Coronary artery (tissue), 2 donors: ENCODE measurements around the gene TACC3.
"Not testable (repeated sequence)": the region's sequence is repeated elsewhere in the genome, so short reads cannot be mapped to it uniquely, and the experiment has no call there.

Experiments used
- DNase-seq: peaks from one replicate; pipeline ENCODE4 v3.0.0-alpha.2; 2017; ENCODE audit warnings: low spot score
- H3K27ac ChIP-seq, 2 donors: fragments of 200-600 bp; sonication (generic); one replicate each; pipeline ENCODE4 v1.5.1; 2016 to 2019
- H3K4me3 ChIP-seq: fragments of 200-600 bp; sonication (generic); 2 replicates; pipeline ENCODE4 v1.5.1; 2016; ENCODE audit warnings: mild to moderate bottlenecking, moderate library complexity
- CTCF ChIP-seq: fragments of 200-600 bp; sonication (generic); IDR thresholded peaks from one replicate; pipeline ENCODE4 v1.5.1; 2019; ENCODE audit warnings: antibody characterized with exemption

TACC3 gene

GRCh38 chr4:1686440-1687036 is 34.8 kb upstream of the TACC3 start:
- peak overlapping the region in 1 of 2 donors; percentile 16 for H3K27ac ChIP-seq
- no peak for DNase-seq
- H3K4me3 ChIP-seq = no peak overlapping the region
- TF ChIP-seq CTCF = no peak

GRCh38 chr4:1690698-1691097 is 30.6 kb upstream of the TACC3 start:
- Histone ChIP-seq H3K4me3 (no peak overlapping the region), H3K27ac (no peak overlapping the region)
- no peak for TF ChIP-seq CTCF
- no peak for DNase-seq

- no peak for TF ChIP-seq CTCF
- DNase-seq = no peak
- Histone ChIP-seq H3K27ac (no peak overlapping the region), H3K4me3 (no peak overlapping the region)
Measured at GRCh38 chr4:1691737-1692373, 29.5 kb upstream of the TACC3 start.

- TF ChIP-seq CTCF = peak; percentile 72
- Histone ChIP-seq H3K4me3 (no peak overlapping the region), H3K27ac (no peak overlapping the region)
- DNase-seq = no peak
Measured at GRCh38 chr4:1693131-1693896, 28.0 kb upstream of the TACC3 start.

- TF ChIP-seq CTCF = no peak
- no peak for DNase-seq
- no peak overlapping the region for H3K4me3 ChIP-seq
- H3K27ac ChIP-seq = no peak overlapping the region
Measured at GRCh38 chr4:1695913-1696312, 25.4 kb upstream of the TACC3 start.

- not testable (repeated sequence) for DNase-seq, H3K27ac ChIP-seq, H3K4me3 ChIP-seq
Measured at GRCh38 chr4:1701671-1702070, 19.6 kb upstream of the TACC3 start.

GRCh38 chr4:1703867-1704266 is 17.5 kb upstream of the TACC3 start:
- Histone ChIP-seq H3K4me3 (no peak overlapping the region), H3K27ac (no peak overlapping the region)
- DNase-seq = no peak
- TF ChIP-seq CTCF = no peak
